Measurements from ENCODE around the gene F10. TPM values are rescaled to one million over a fixed set of nuclear protein-coding genes. Genes with fewer than 3 reads are reported as not detected.

F10 gene
- total and polyA plus RNA-seq, 9 of the 15 experiments (the other 6 are each of a cell fraction or from before 2014, with no cell fraction given): 0.04 to 0.09 (median 0.07) TPM; not detected in 5

DNA sequence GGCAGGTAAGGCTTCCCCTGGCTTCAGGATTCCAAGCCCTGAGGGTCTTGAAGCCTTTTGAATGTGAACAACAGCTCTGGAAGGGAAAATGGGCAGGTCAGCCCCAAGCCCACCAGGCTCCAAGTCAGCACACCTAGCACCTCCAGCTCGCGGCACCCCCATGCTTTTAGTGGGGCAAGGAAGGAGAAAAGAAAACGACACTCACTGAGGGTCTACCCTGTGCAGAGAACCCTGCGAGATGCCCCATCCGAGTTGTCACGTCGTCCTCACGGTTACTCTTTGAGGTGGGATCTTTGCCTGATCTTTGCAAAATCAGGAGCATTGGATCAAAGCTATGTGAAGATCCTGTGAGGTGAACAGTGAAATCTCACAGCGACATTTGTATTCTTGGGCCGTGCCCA, 5.7 kb upstream of the F10 start:
- no peak overlapping the region for H3K4me2 ChIP-seq (ENCODE audit: insufficient read depth, low read length)
- WGBS (ENCODE audit: insufficient coverage, low coverage, missing lambda C conversion rate): 1% methylated on average over 10 of the region's 10 CpGs
- no peak for ATAC-seq
- no peaks in the 10 kb centered on the region for H3K36me3 ChIP-seq (ENCODE audit: control insufficient read depth, insufficient read depth, low read length)
- H4K20me1 ChIP-seq (replicated peaks; ENCODE audit: control insufficient read depth, insufficient read depth, low read length): no peaks in the 10 kb centered on the region
- H3K9ac ChIP-seq (ENCODE audit: insufficient read depth in 1 of 2, low read depth in 2 of 2, low read length in 2 of 2): no peak overlapping the region
- BruUV-seq (replicated peaks): no TSS peak
- H2AFZ ChIP-seq (ENCODE audit: low read depth, low read length): no peak overlapping the region
- H3K4me1 ChIP-seq (replicated peaks in 1 of 2; ENCODE audit: control insufficient read depth in 2 of 2, insufficient read depth in 2 of 2, low read length in 2 of 2): no peaks in the 10 kb centered on the region; a peak in 1 of 5 replicates
- no peak for DNase-seq (ENCODE audit: extremely low read depth in 1 of 4, low spot score in 3 of 4)
- in situ Hi-C loops (cut with MboI): no loop called here
- intact Hi-C loops (cut with micrococcal nuclease): no loop called here
- no peak for FAIRE-seq
- peaks cover 2 to 72% of the 10 kb centered on the region in 2 experiments; a peak in 4 of 5 replicates for H3K27me3 ChIP-seq (ENCODE audit: control insufficient read depth in 2 of 2, insufficient read depth in 2 of 2, low read length in 2 of 2)
- no peaks in the 10 kb centered on the region for H3K79me2 ChIP-seq (ENCODE audit: control insufficient read depth, insufficient read depth, low read length)
- H3K4me3 ChIP-seq: no peak overlapping the region
- no peak overlapping the region for H3K27ac ChIP-seq (ENCODE audit: extremely low read depth, low read depth, low read length)
- CTCF ChIA-PET (ENCODE audit: low intra/inter-chr PET ratio): no interaction called here
- H3K9me3 ChIP-seq (replicated peaks; ENCODE audit: control insufficient read depth, insufficient read depth, low read depth, low read length): no peaks in the 10 kb centered on the region
- POLR2A ChIA-PET: no interaction called here
- H3K9me1 ChIP-seq (ENCODE audit: control insufficient read depth, insufficient read depth, low read length): no peaks in the 10 kb centered on the region
- no peak for TF ChIP-seq ZNF124 (CRISPR knock-in tag; IDR thresholded peaks at IDR 0.05)
- no peak for TF ChIP-seq SREBF2 (CRISPR knock-in tag; IDR thresholded peaks at IDR 0.05)
- no peak for TF ChIP-seq EP300 (IDR thresholded peaks at IDR 0.05; ENCODE audit: low read length)
- TF ChIP-seq MYC (IDR thresholded peaks at IDR 0.05; ENCODE audit: low read depth, low read length): no peak
- TF ChIP-seq MYC (CRISPR knock-in tag; IDR thresholded peaks at IDR 0.05; ENCODE audit: borderline replicate concordance, low read depth): no peak
- TF ChIP-seq ASH1L (IDR thresholded peaks at IDR 0.05; ENCODE audit: borderline replicate concordance, low read depth, partially characterized antibody): no peak
- no peak for TF ChIP-seq MYNN (IDR thresholded peaks at IDR 0.05)
- no peak for TF ChIP-seq MYNN (CRISPR knock-in tag; IDR thresholded peaks at IDR 0.05)
- TF ChIP-seq ZNF165 (CRISPR knock-in tag; IDR thresholded peaks at IDR 0.05; ENCODE audit: borderline replicate concordance): no peak
- TF ChIP-seq, protein P1, sequence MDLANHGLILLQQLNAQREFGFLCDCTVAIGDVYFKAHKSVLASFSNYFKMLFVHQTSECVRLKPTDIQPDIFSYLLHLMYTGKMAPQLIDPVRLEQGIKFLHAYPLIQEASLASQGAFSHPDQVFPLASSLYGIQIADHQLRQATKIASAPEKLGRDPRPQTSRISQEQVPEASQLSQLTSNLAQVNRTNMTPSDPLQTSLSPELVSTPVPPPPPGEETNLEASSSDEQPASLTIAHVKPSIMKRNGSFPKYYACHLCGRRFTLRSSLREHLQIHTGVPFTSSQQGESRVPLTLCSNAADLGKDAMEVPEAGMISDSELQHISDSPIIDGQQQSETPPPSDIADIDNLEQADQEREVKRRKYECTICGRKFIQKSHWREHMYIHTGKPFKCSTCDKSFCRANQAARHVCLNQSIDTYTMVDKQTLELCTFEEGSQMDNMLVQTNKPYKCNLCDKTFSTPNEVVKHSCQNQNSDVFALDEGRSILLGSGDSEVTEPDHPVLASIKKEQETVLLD (IDR thresholded peaks at IDR 0.05): no peak
- TF ChIP-seq SRF (CRISPR knock-in tag; IDR thresholded peaks at IDR 0.05): no peak
- TF ChIP-seq SFPQ (IDR thresholded peaks at IDR 0.05; ENCODE audit: low read depth, low read length): no peak
- TF ChIP-seq, protein P2, sequence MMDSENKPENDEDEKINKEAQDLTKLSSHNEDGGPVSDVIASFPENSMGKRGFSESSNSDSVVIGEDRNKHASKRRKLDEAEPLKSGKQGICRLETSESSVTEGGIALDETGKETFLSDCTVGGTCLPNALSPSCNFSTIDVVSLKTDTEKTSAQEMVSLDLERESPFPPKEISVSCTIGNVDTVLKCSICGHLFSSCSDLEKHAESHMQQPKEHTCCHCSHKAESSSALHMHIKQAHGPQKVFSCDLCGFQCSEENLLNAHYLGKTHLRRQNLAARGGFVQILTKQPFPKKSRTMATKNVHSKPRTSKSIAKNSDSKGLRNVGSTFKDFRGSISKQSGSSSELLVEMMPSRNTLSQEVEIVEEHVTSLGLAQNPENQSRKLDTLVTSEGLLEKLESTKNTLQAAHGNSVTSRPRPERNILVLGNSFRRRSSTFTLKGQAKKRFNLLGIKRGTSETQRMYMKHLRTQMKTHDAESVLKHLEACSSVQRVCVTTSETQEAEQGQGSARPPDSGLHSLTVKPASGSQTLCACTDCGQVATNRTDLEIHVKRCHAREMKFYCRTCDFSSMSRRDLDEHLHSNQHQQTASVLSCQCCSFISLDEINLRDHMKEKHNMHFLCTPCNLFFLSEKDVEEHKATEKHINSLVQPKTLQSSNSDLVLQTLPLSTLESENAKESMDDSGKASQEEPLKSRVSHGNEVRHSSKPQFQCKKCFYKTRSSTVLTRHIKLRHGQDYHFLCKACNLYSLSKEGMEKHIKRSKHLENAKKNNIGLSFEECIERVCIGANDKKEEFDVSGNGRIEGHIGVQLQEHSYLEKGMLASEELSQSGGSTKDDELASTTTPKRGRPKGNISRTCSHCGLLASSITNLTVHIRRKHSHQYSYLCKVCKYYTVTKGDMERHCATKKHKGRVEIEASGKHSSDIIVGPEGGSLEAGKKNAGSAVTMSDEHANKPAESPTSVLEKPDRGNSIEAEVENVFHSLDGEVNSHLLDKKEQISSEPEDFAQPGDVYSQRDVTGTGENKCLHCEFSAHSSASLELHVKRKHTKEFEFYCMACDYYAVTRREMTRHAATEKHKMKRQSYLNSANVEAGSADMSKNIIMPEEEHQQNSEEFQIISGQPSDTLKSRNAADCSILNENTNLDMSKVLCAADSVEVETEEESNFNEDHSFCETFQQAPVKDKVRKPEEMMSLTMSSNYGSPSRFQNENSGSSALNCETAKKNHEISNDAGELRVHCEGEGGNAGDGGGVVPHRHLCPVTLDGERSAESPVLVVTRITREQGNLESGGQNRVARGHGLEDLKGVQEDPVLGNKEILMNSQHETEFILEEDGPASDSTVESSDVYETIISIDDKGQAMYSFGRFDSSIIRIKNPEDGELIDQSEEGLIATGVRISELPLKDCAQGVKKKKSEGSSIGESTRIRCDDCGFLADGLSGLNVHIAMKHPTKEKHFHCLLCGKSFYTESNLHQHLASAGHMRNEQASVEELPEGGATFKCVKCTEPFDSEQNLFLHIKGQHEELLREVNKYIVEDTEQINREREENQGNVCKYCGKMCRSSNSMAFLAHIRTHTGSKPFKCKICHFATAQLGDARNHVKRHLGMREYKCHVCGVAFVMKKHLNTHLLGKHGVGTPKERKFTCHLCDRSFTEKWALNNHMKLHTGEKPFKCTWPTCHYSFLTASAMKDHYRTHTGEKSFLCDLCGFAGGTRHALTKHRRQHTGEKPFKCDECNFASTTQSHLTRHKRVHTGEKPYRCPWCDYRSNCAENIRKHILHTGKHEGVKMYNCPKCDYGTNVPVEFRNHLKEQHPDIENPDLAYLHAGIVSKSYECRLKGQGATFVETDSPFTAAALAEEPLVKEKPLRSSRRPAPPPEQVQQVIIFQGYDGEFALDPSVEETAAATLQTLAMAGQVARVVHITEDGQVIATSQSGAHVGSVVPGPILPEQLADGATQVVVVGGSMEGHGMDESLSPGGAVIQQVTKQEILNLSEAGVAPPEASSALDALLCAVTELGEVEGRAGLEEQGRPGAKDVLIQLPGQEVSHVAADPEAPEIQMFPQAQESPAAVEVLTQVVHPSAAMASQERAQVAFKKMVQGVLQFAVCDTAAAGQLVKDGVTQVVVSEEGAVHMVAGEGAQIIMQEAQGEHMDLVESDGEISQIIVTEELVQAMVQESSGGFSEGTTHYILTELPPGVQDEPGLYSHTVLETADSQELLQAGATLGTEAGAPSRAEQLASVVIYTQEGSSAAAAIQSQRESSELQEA (IDR thresholded peaks at IDR 0.05; ENCODE audit: low read depth): no peak

Measured in K562 (cell line).